A673 (cell line): Measurements from ENCODE around the gene MTERF4. TPM values are rescaled to one million over a fixed set of nuclear protein-coding genes. Genes with fewer than 3 reads are reported as not detected.

Experiments
- BruUV-seq: library from RNA; stranded (reverse); fragments of 400-500 nt; replicated peaks from 2 replicates; lab custom pipeline; 2021; lab: Mats Ljungman, UMichigan
- CTCF ChIA-PET: fragments of 300-600 bp; sonication (Branson Sonifier 250); formaldehyde crosslinking; loops from one replicate; lab custom pipeline; 2022; ENCODE audit warnings: antibody characterized with exemption; lab: Charles Lee
- POLR2A ChIA-PET: fragments of 300-600 bp; sonication (Branson Sonifier 250); formaldehyde crosslinking; loops from one replicate; lab custom pipeline; 2022; ENCODE audit warnings: antibody characterized with exemption; ENCODE audit not compliant: low non-redundant PET; lab: Charles Lee
- DNase-seq: peaks from one replicate; pipeline ENCODE4 v3.0.0-alpha.2; 2015; ENCODE audit warnings: low spot score
- H3K27ac ChIP-seq: fragments of 200-600 bp; sonication (generic); 2 replicates; pipeline ENCODE4 v1.5.1; 2016; ENCODE audit warnings: mixed run types, low read depth, mild to moderate bottlenecking, mixed read lengths, antibody characterized with exemption, low read length; ENCODE audit not compliant: poor library complexity, severe bottlenecking
- H3K27me3 ChIP-seq: fragments of 200-600 bp; sonication (generic); replicated peaks from 2 replicates; pipeline ENCODE4 v1.6.1; 2017; ENCODE audit warnings: mixed run types, low read depth, mild to moderate bottlenecking, mixed read lengths, antibody characterized with exemption, low read length; ENCODE audit not compliant: insufficient read depth, poor library complexity
- H3K36me3 ChIP-seq: fragments of 200-600 bp; sonication (generic); 2 replicates; pipeline ENCODE4 v1.6.1; 2016; ENCODE audit warnings: mixed run types, mild to moderate bottlenecking, mixed read lengths, antibody characterized with exemption, low read length; ENCODE audit not compliant: insufficient read depth, poor library complexity, severe bottlenecking
- H3K4me1 ChIP-seq: fragments of 200-600 bp; sonication (generic); 2 replicates; pipeline ENCODE4 v1.6.1; 2017; ENCODE audit warnings: mixed run types, mild to moderate bottlenecking, mixed read lengths, antibody characterized with exemption, low read length; ENCODE audit not compliant: insufficient read depth, poor library complexity, severe bottlenecking
- H3K4me3 ChIP-seq: fragments of 200-600 bp; sonication (generic); 2 replicates; pipeline ENCODE4 v1.5.1; 2016; ENCODE audit warnings: low read depth, mixed run types, mild to moderate bottlenecking, mixed read lengths, low read length; ENCODE audit not compliant: poor library complexity, severe bottlenecking
- H3K9me3 ChIP-seq: fragments of 200-600 bp; sonication (generic); 2 replicates; pipeline ENCODE4 v1.6.1; 2016; ENCODE audit warnings: mixed run types, low read depth, mild to moderate bottlenecking, mixed read lengths, antibody characterized with exemption, low read length; ENCODE audit not compliant: poor library complexity, severe bottlenecking
- CTCF ChIP-seq: fragments of 300-800, 200-600 bp; sonication (generic); conservative IDR thresholded peaks from 2 replicates; pipeline ENCODE4 v1.5.1; 2017; ENCODE audit warnings: low read depth, mild to moderate bottlenecking, antibody characterized with exemption, low read length, moderate library complexity, mixed read lengths
- EZH2 ChIP-seq: fragments of 200-600 bp; sonication (generic); IDR thresholded peaks from 2 replicates; pipeline ENCODE4 v1.6.1; 2017; ENCODE audit warnings: borderline replicate concordance, low read depth, mild to moderate bottlenecking, mixed read lengths, antibody characterized with exemption, low read length; ENCODE audit not compliant: poor library complexity, severe bottlenecking
- intact Hi-C: fragments of 100-400 bp; cut with micrococcal nuclease; formaldehyde crosslinking; loops from one replicate; pipeline ENCODE4 v1.10.0; 2022; ENCODE audit not compliant: unreplicated experiment
- total RNA-seq: library from RNA; stranded (reverse); gene quantifications from 2 replicates; pipeline ENCODE4 v1.2.3, GENCODE V29; 2021

MTERF4 gene
- total RNA-seq, 1 experiment from 2014 or later, result 39.8 TPM

DNA sequence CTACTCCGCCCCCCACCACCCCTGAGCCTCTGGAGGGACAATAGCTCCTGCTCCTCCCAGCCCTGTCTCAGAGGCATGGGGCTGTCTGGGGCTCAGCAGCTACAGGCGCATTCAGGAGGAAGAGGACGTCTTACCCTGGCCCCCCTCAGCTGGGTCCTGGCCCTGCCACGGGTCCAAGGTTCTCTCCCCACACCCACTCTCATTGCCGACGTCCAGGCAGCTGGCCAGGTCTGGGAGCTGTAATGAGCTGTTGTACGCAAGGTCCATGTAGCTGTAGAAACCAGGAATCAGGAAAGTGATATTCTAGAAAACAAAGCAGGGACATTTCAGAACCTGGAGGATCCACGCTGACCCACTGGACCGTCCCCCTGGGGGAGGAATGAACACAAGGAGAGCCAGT is 33.6 kb upstream of the MTERF4 start:
- Histone ChIP-seq H3K9me3 (no peaks in the 10 kb centered on the region), H3K27ac (no peak overlapping the region), H3K36me3 (peaks cover 29% of the 10 kb centered on the region), H3K4me1 (no peaks in the 10 kb centered on the region), H3K4me3 (no peak overlapping the region), H3K27me3 (no peaks in the 10 kb centered on the region)
- no TSS peak for BruUV-seq
- intact Hi-C loops, result no loop called here
- TF ChIP-seq EZH2 (no peak), CTCF (no peak)
- ChIA-PET CTCF (no interaction called here), POLR2A (no interaction called here)
- no peak for DNase-seq

- CTCF ChIA-PET, result no interaction called here
- no TSS peak for BruUV-seq
- no peak for DNase-seq
- POLR2A ChIA-PET, result no interaction called here
- no peaks in the 10 kb centered on the region for H3K4me1 ChIP-seq
- H3K27ac ChIP-seq, result no peak overlapping the region
- H3K27me3 ChIP-seq, result no peaks in the 10 kb centered on the region
- H3K4me3 ChIP-seq, result no peak overlapping the region
- TF ChIP-seq EZH2 (no peak), CTCF (no peak)
- H3K36me3 ChIP-seq, result peaks cover 25% of the 10 kb centered on the region
- intact Hi-C loops, result no loop called here
- no peaks in the 10 kb centered on the region for H3K9me3 ChIP-seq
Measured at GRCh38 chr2:241134711-241135110, 32.6 kb upstream of the MTERF4 start.

GRCh38 chr2:241133436-241133820 is 31.3 kb upstream of the MTERF4 start:
- Histone ChIP-seq H3K27me3 (no peaks in the 10 kb centered on the region), H3K4me3 (no peak overlapping the region), H3K4me1 (no peaks in the 10 kb centered on the region), H3K36me3 (peaks cover 22% of the 10 kb centered on the region), H3K9me3 (no peaks in the 10 kb centered on the region), H3K27ac (no peak overlapping the region)
- no peak for TF ChIP-seq CTCF
- TF ChIP-seq EZH2, result no peak
- ChIA-PET POLR2A (no interaction called here), CTCF (no interaction called here)
- intact Hi-C loops, result no loop called here
- no TSS peak for BruUV-seq
- DNase-seq, result no peak
